ENCODE data around the gene EVA1C. TPM values are rescaled to one million over a fixed set of nuclear protein-coding genes. Genes with fewer than 3 reads are reported as not detected.

Gene EVA1C
- total RNA-seq, 1 experiment from 2014 or later = 16.1 TPM

DNA sequence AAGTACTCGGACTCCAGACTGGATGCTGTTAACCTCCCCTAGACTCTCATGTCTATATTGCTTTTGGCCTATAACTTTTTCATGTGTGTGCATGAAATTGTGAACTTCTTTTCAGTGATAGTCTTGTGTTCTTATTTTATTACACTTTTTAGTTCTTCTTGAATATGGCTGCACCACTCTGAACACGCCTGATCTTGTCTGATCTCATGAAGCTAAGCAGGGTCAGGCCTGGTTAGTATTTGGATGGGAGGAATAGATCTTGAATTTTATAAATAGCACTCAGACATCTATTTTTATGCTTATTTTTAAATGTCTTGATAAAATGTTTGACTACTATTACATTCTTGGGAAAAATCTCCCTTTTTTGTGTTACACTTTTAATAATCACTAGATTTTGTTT lies 150.4 kb downstream of the EVA1C start:
- no peak for DNase-seq
- H3K27me3 ChIP-seq (ENCODE audit: low read length) = no peaks in the 10 kb centered on the region
- H3K9me3 ChIP-seq (ENCODE audit: low read length) = no peaks in the 10 kb centered on the region
- no peaks in the 10 kb centered on the region for H3K36me3 ChIP-seq (ENCODE audit: low read depth, low read length)
- no peak for ATAC-seq
- intact Hi-C loops (cut with micrococcal nuclease) = no loop called here
- TF ChIP-seq EZH2phosphoT487 (IDR thresholded peaks at IDR 0.05; ENCODE audit: borderline replicate concordance, low read length) = no peak
- no peak for TF ChIP-seq EZH2 (IDR thresholded peaks at IDR 0.05; ENCODE audit: low read length, unreplicated experiment)
- TF ChIP-seq CTCF (conservative IDR thresholded peaks at IDR 0.05; ENCODE audit: low read depth, low read length) = no peak
- no peak overlapping the region for H2AFZ ChIP-seq (ENCODE audit: low read length)
- no peaks in the 10 kb centered on the region for H3F3A ChIP-seq (ENCODE audit: low read length, unreplicated experiment)
- H3K79me2 ChIP-seq (ENCODE audit: low read length) = no peaks in the 10 kb centered on the region
- POLR2A ChIA-PET (ENCODE audit: unreplicated experiment) = no interaction called here
- H4K20me1 ChIP-seq (ENCODE audit: low read length) = no peaks in the 10 kb centered on the region
- no peak overlapping the region for H3K4me3 ChIP-seq (ENCODE audit: low read length)
- CTCF ChIA-PET = no interaction called here
- no peaks in the 10 kb centered on the region for H3K9me2 ChIP-seq (replicated peaks; ENCODE audit: low read length)
- BruUV-seq (replicated peaks) = no TSS peak
- H3K27ac ChIP-seq (ENCODE audit: low read length) = no peak overlapping the region
- H3K9ac ChIP-seq (ENCODE audit: low read length) = no peak overlapping the region
- no peaks in the 10 kb centered on the region for H3K4me1 ChIP-seq (ENCODE audit: insufficient read depth, low read length)
- H3K4me2 ChIP-seq (ENCODE audit: low read length) = no peak overlapping the region

Other genes with a start within 250 kb of the EVA1C start
- gene MIS18A, start 133.7 kb upstream of the EVA1C start, total RNA-seq (2014; rRNA removed) = 42.0 and 54.5 TPM in 2 replicates
- not detected in 2 replicates for gene MRAP, start 113.9 kb upstream of the EVA1C start, total RNA-seq (2014; rRNA removed)
- 27.8 and 36.3 TPM in 2 replicates for gene URB1, start 19.7 kb upstream of the EVA1C start, total RNA-seq (2014; rRNA removed)
- gene TCP10L, start 172.8 kb downstream of the EVA1C start, total RNA-seq (2014; rRNA removed) = 0.23 and 2.1 TPM in 2 replicates
- gene CFAP298, start 199.7 kb downstream of the EVA1C start, total RNA-seq (2014; rRNA removed) = 96.0 and 98.6 TPM in 2 replicates